Epithelial cell of proximal tubule (primary cell): Measurements from ENCODE around the gene MAML3. TPM values are rescaled to one million over a fixed set of nuclear protein-coding genes. Genes with fewer than 3 reads are reported as not detected.
"Not testable (repeated sequence)": the region's sequence is repeated elsewhere in the genome, so short reads cannot be mapped to it uniquely, and the experiment has no call there.

Experiments used
- DNase-seq: peaks from one replicate; pipeline ENCODE4 v3.0.0-alpha.2; 2011; ENCODE audit warnings: low read depth
- H3K4me3 ChIP-seq: 2 replicates; pipeline ENCODE4 v1.5.1; 2011; ENCODE audit warnings: low read depth, mild to moderate bottlenecking, low read length
- total RNA-seq: library from RNA; depleted of rRNA; stranded (reverse); fragments of >200 nt; gene quantifications from 2 replicates; pipeline ENCODE4 v1.2.3, GENCODE V29; 2015
- TF ChIP-seq, protein P1 (sequence below): conservative IDR thresholded peaks from 2 replicates; pipeline ENCODE4 v1.5.1; 2012; ENCODE audit warnings: low read depth, mild to moderate bottlenecking, low read length

The MAML3 gene
- total RNA-seq, 1 donor from 2014 or later = 1.2 TPM

DNA sequence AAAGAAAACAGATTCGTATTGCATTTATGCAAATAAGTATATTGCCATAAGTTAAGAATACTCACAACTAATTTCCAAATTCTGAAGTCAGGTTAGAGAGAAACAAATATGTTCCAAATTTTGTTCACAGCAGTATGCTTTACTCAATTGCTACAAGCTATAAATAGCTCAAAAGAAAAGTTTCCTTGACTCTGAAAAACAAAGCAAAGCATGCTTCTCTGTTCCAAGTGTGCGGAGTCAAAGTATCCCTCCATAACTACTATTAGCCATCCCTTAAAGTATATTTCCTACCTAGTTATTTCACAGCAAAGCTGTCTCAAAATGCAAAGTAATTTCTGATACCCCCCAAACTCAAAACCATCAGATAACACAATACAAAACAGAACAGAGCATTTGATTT is 441.1 kb downstream of the MAML3 start:
- H3K4me3 ChIP-seq = no peak overlapping the region
- TF ChIP-seq, protein P1, sequence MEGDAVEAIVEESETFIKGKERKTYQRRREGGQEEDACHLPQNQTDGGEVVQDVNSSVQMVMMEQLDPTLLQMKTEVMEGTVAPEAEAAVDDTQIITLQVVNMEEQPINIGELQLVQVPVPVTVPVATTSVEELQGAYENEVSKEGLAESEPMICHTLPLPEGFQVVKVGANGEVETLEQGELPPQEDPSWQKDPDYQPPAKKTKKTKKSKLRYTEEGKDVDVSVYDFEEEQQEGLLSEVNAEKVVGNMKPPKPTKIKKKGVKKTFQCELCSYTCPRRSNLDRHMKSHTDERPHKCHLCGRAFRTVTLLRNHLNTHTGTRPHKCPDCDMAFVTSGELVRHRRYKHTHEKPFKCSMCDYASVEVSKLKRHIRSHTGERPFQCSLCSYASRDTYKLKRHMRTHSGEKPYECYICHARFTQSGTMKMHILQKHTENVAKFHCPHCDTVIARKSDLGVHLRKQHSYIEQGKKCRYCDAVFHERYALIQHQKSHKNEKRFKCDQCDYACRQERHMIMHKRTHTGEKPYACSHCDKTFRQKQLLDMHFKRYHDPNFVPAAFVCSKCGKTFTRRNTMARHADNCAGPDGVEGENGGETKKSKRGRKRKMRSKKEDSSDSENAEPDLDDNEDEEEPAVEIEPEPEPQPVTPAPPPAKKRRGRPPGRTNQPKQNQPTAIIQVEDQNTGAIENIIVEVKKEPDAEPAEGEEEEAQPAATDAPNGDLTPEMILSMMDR = no peak
- DNase-seq = no peak

DNA sequence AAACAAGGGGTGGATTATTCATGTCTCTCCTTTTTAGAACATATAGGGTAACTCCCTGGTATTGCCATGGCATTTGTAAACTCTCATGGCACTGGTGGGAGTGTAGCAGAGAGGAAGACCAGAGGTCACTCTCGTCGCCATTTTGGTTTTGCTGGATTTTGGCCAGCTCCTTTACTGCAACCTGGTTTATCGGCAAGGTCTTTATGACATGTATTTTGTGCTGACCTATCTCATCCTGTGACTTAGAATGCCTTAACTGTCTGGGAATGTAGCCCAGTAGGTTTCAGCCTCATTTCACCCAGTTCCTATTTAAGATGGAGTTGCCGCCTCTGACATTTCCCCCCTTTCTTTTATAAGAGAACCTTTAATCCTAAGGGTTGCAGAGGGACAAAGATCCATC is 442.5 kb downstream of the MAML3 start:
- DNase-seq = no peak
- TF ChIP-seq, protein P1 = no peak
- H3K4me3 ChIP-seq = no peak overlapping the region

DNA sequence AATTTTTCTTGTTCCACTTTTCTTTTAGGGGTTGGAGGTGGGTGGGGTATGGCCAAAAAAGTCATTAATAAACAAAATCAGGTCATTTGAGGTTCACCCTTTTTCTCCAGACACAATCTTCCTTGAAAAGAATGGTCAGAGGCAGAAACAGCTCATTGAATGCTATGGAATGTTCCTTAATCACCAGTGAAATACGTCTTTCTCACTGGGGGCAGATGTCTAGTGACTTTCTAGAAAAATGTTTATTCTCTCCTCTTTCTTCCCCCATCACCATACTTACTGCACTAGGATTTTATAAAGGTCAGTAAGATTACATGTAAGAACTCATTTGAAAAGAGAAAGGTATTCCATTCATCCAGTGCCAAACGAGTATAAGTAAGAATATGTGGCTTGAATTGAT is 443.9 kb downstream of the MAML3 start:
- DNase-seq = no peak
- H3K4me3 ChIP-seq = no peak overlapping the region
- TF ChIP-seq, protein P1 = no peak

DNA sequence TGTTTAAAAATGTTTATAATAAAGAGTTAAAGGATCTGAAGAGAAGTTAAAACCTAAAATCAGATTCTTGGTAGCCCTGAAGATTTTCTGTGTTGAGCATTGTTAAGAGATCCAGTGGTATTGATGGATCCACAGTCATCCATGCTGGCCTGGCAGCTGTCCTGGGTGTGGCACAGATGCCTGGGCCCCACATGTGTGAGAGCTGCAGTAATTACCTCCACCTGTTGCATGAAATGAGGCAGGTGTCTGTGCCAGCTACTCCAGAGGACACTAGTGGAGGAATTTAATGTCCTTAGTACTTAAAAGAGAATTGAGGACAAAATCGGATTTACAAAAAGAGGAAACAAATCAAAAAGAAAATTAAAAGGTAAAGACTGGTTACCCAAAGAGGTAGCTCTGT is 444.3 kb downstream of the MAML3 start:
- TF ChIP-seq, protein P1 = no peak
- no peak overlapping the region for H3K4me3 ChIP-seq
- DNase-seq = no peak

DNA sequence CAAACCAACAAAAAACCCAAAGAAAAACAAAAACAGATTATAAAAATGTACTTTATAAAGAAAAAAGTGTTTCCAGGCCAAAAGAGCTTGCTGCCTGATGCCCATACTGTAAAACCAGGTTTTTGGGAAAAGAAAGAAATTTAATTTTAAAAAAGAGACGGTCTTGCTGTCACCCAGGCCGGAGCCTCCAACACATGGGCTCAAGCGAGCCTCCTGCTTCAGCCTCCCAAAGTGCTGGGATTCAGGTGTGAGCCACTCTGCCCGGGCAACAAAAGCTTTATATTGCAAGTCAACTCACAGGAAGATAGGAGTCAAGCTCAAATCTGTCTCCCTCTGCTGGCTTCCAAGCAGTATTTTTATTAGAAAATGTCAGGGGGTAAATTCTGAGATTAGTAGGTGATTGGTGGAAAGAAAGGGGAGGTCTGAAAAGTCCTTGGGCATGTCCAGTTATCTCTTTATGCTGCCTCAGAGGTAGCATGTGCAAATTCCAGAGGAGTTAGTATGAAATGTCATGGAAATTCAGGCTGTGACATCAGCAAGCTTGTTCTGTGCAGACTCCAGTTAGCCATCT is 449.0 kb downstream of the MAML3 start:
- H3K4me3 ChIP-seq = no peak overlapping the region
- no peak for DNase-seq
- TF ChIP-seq, protein P1 = peak; percentile 47

DNA sequence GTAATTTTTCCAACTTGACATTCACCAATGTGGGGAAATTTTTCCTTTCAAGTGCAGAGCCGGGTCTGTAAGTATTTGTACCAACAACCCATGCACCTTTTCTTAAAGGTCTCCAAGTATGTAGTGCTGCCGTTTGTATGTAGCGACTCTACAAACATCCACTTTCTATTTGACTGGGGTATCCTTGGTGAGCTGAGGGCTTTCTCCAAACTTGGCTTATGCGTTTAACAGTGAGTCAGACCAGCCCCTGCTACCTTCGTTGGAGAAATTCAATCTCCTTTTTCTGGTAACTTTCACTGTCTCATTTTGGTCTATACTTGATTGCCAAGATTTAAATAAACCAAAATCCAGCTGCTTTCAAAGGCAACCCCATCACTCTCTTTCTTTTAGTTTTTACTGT is 453.4 kb downstream of the MAML3 start:
- DNase-seq = no peak
- TF ChIP-seq, protein P1 = no peak
- H3K4me3 ChIP-seq = no peak overlapping the region

DNA sequence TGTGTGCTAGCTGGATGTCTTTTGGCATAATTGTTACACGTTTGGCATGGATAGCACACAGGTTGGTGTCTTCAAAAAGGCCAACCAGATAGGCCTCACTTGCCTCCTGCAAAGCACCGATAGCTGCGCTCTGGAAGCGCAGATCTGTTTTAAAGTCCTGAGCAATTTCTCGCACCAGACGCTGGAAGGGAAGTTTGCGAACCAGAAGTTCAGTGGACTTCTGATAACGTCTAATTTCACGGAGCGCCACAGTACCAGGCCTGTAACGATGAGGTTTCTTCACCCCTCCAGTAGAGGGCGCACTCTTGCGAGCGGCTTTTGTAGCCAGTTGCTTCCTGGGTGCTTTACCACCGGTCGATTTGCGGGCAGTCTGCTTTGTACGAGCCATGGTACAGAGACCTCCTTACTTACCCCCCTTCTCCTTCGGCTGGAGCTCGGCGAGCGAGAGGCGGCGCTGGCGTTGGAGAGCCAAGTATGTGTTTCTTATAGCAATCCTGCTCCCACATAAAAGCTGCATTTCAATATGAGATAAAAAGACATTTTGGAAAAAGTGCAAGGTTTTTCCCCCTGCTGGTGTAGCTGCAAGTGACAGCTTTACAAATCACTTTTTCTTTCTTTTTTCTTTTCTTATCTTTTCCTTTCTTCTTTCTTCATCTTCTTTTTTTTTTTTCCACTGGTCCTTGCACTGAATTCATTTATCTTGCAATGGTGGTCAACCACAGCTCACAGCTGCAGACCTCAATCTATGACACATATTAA is 455.6 kb downstream of the MAML3 start:
- TF ChIP-seq, protein P1 = peak; percentile 31
- H3K4me3 ChIP-seq, DNase-seq: not testable (repeated sequence)
